Thymus (tissue), 11 donors: ENCODE data around the gene FARP2. TPM values are rescaled to one million over a fixed set of nuclear protein-coding genes. Genes with fewer than 3 reads are reported as not detected.

ENCODE experiments used
- DNase-seq, 9 donors: peaks; one replicate each; pipeline ENCODE4 v3.0.0-alpha.2; 2013; ENCODE audit warnings: low spot score in 9 of 9, low read depth in 6 of 9, missing footprints in 1 of 9
- H3K27ac ChIP-seq, 2 donors: one replicate each; pipeline ENCODE4 v1.5.1; 2013; ENCODE audit warnings: control low read depth in 1 of 2, low read depth in 1 of 2, low read length in 1 of 2, mild to moderate bottlenecking in 1 of 2, moderate library complexity in 1 of 2
- H3K27me3 ChIP-seq, 2 donors: one replicate each; pipeline ENCODE4 v1.5.1; 2013; ENCODE audit warnings: low read length in 1 of 2; ENCODE audit not compliant: control insufficient read depth in 2 of 2, insufficient read depth in 1 of 2
- H3K36me3 ChIP-seq, 2 donors: one replicate each; pipeline ENCODE4 v1.5.1; 2013; ENCODE audit warnings: low read length in 1 of 2, mild to moderate bottlenecking in 1 of 2, moderate library complexity in 1 of 2; ENCODE audit not compliant: control insufficient read depth in 2 of 2, insufficient read depth in 2 of 2
- H3K4me1 ChIP-seq, 2 donors: one replicate each; pipeline ENCODE4 v1.5.1; 2013; ENCODE audit warnings: low read length in 2 of 2; ENCODE audit not compliant: control insufficient read depth in 2 of 2, insufficient read depth in 2 of 2
- H3K4me3 ChIP-seq, 2 donors: one replicate each; pipeline ENCODE4 v1.5.1; 2013; ENCODE audit warnings: low read length in 2 of 2, control low read depth in 1 of 2, mild to moderate bottlenecking in 1 of 2
- H3K9me3 ChIP-seq, 2 donors: one replicate each; pipeline ENCODE4 v1.5.1; 2013; ENCODE audit warnings: low read length in 1 of 2, mild to moderate bottlenecking in 1 of 2; ENCODE audit not compliant: control insufficient read depth in 2 of 2, insufficient read depth in 1 of 2
- WGBS: extraction: QIAGEN DNeasy Blood & Tissue Kit; methylation state at CpG from one replicate; pipeline ENCODE4 v1.1.7; 2013; 5-methylcytosine and 5-hydroxymethylcytosine counted together
- polyA plus RNA-seq: library from polyadenylated mRNA; stranded (reverse); fragments of 200-250 nt; gene quantifications from one replicate; pipeline ENCODE4 v1.2.3, GENCODE V29; 2013
- total RNA-seq: library from RNA; stranded (reverse); fragments of 120-200 nt; gene quantifications from one replicate; pipeline ENCODE4 v1.2.4, GENCODE V29; 2013
- donor health status: healthy.

The FARP2 gene
- total and polyA plus RNA-seq, 2 donors: 16.1 to 18.2 TPM

GRCh38 chr2:241479026-241479898 is 123.2 kb downstream of the FARP2 start:
- Histone ChIP-seq H3K9me3 (peaks cover 0 to 3% of the 10 kb centered on the region in 2 donors), H3K36me3 (peaks cover 0 to 3% of the 10 kb centered on the region in 2 donors), H3K27ac (no peak overlapping the region), H3K27me3 (peaks cover 0 to 21% of the 10 kb centered on the region in 2 donors), H3K4me3 (no peak overlapping the region), H3K4me1 (no peaks in the 10 kb centered on the region)
- DNase-seq: no peak
- 92% methylated on average over 18 of the region's 18 CpGs for WGBS

- Histone ChIP-seq H3K27ac (no peak overlapping the region), H3K9me3 (no peaks in the 10 kb centered on the region), H3K4me1 (no peaks in the 10 kb centered on the region), H3K27me3 (peaks cover 0 to 17% of the 10 kb centered on the region in 2 donors), H3K36me3 (peaks cover 0 to 3% of the 10 kb centered on the region in 2 donors), H3K4me3 (no peak overlapping the region)
- WGBS: 98% methylated on average over 1 of the region's 1 CpG
- DNase-seq: no peak
These were observed 125.6 kb downstream of the FARP2 start for GRCh38 chr2:241481687-241482086.

- H3K27ac ChIP-seq: no peak overlapping the region
- 92% methylated on average over 20 of the region's 20 CpGs for WGBS
- no peak overlapping the region for H3K4me3 ChIP-seq
- H3K4me1 ChIP-seq: no peaks in the 10 kb centered on the region
- no peaks in the 10 kb centered on the region for H3K9me3 ChIP-seq
- no peak for DNase-seq
- H3K27me3 ChIP-seq: peaks cover 0 to 17% of the 10 kb centered on the region in 2 donors
- H3K36me3 ChIP-seq: peaks cover 0 to 3% of the 10 kb centered on the region in 2 donors
These were observed 126.3 kb downstream of the FARP2 start for GRCh38 chr2:241482126-241482955.

GRCh38 chr2:241483305-241483704 is 127.2 kb downstream of the FARP2 start:
- no peak for DNase-seq
- H3K27ac ChIP-seq: no peak overlapping the region
- 98% methylated on average over 9 of the region's 9 CpGs for WGBS

GRCh38 chr2:241485172-241485911 is 129.3 kb downstream of the FARP2 start:
- Histone ChIP-seq H3K27me3 (peaks cover 0 to 16% of the 10 kb centered on the region in 2 donors), H3K9me3 (no peaks in the 10 kb centered on the region), H3K36me3 (no peaks in the 10 kb centered on the region), H3K4me1 (no peaks in the 10 kb centered on the region), H3K27ac (no peak overlapping the region), H3K4me3 (no peak overlapping the region)
- DNase-seq: no peak
- 100% methylated on average over 1 of the region's 1 CpG for WGBS

More at GRCh38 chr2:241483305-241483704, 127.2 kb downstream of the FARP2 start:
- no peak overlapping the region for H3K4me3 ChIP-seq
- H3K9me3 ChIP-seq: no peaks in the 10 kb centered on the region
- peaks cover 0 to 17% of the 10 kb centered on the region in 2 donors for H3K27me3 ChIP-seq
- H3K36me3 ChIP-seq: peaks cover 0 to 1% of the 10 kb centered on the region in 2 donors
- H3K4me1 ChIP-seq: no peaks in the 10 kb centered on the region

- WGBS: 96% methylated on average over 3 of the region's 3 CpGs
- Histone ChIP-seq H3K27me3 (peaks cover 0 to 7% of the 10 kb centered on the region in 2 donors), H3K27ac (no peak overlapping the region), H3K36me3 (peaks cover 6 to 11% of the 10 kb centered on the region in 2 donors), H3K4me1 (no peaks in the 10 kb centered on the region), H3K4me3 (no peak overlapping the region), H3K9me3 (no peaks in the 10 kb centered on the region)
- DNase-seq: no peak
These were observed 133.0 kb downstream of the FARP2 start for GRCh38 chr2:241489088-241489487.

- DNase-seq: no peak
- H3K27ac ChIP-seq: no peak overlapping the region
- H3K9me3 ChIP-seq: no peaks in the 10 kb centered on the region
- H3K27me3 ChIP-seq: peaks cover 0 to 5% of the 10 kb centered on the region in 2 donors
- H3K4me1 ChIP-seq: no peaks in the 10 kb centered on the region
- WGBS: 94% methylated on average over 15 of the region's 15 CpGs
- no peak overlapping the region for H3K4me3 ChIP-seq
- H3K36me3 ChIP-seq: peaks cover 15 to 19% of the 10 kb centered on the region in 2 donors
These were observed 133.9 kb downstream of the FARP2 start for GRCh38 chr2:241489733-241490680.
